Measurements from ENCODE around the gene PDE6A. TPM values are rescaled to one million over a fixed set of nuclear protein-coding genes. Genes with fewer than 3 reads are reported as not detected.

PDE6A gene
- total RNA-seq, 1 donor from 2014 or later = 0.14 TPM

GRCh38 chr5:149808264-149808982, 136.2 kb downstream of the PDE6A start:
- no peak overlapping the region for H3K27ac Mint-ChIP-seq (ENCODE audit: unreplicated experiment)
- H4K20me1 ChIP-seq (ENCODE audit: insufficient read depth, low read length) = no peaks in the 10 kb centered on the region
- no peak for FAIRE-seq

More at GRCh38 chr5:149808264-149808982, 136.2 kb downstream of the PDE6A start:
- Mint-ChIP-seq H3K9me3 (ENCODE audit: unreplicated experiment) (peaks cover 2% of the 10 kb centered on the region), H3K4me3 (ENCODE audit: unreplicated experiment) (no peak overlapping the region), H3K27me3 (ENCODE audit: low read depth, unreplicated experiment) (peaks cover 9% of the 10 kb centered on the region), H3K4me1 (ENCODE audit: low read depth, unreplicated experiment) (peaks cover 40% of the 10 kb centered on the region), H3K36me3 (ENCODE audit: low read depth, unreplicated experiment) (peaks cover 5% of the 10 kb centered on the region)
- no peak overlapping the region for H3K4me3 ChIP-seq (ENCODE audit: insufficient read depth, low read depth, low read length)
- H3K79me2 ChIP-seq (ENCODE audit: insufficient read depth, low read length) = no peaks in the 10 kb centered on the region
- no peaks in the 10 kb centered on the region for H3K9me3 ChIP-seq (ENCODE audit: insufficient read depth, low read depth, low read length)
- no peaks in the 10 kb centered on the region for H3K36me3 ChIP-seq (ENCODE audit: insufficient read depth, low read length)
- no peaks in the 10 kb centered on the region for H3K27me3 ChIP-seq (ENCODE audit: insufficient read depth, low read length)
- H3K27ac ChIP-seq (ENCODE audit: low read depth, low read length) = no peak overlapping the region
- H3K4me2 ChIP-seq (ENCODE audit: low read length) = no peak overlapping the region
- TF ChIP-seq EZH2 (IDR thresholded peaks at IDR 0.05; ENCODE audit: insufficient read depth, low read length) = no peak
- TF ChIP-seq, protein P1, sequence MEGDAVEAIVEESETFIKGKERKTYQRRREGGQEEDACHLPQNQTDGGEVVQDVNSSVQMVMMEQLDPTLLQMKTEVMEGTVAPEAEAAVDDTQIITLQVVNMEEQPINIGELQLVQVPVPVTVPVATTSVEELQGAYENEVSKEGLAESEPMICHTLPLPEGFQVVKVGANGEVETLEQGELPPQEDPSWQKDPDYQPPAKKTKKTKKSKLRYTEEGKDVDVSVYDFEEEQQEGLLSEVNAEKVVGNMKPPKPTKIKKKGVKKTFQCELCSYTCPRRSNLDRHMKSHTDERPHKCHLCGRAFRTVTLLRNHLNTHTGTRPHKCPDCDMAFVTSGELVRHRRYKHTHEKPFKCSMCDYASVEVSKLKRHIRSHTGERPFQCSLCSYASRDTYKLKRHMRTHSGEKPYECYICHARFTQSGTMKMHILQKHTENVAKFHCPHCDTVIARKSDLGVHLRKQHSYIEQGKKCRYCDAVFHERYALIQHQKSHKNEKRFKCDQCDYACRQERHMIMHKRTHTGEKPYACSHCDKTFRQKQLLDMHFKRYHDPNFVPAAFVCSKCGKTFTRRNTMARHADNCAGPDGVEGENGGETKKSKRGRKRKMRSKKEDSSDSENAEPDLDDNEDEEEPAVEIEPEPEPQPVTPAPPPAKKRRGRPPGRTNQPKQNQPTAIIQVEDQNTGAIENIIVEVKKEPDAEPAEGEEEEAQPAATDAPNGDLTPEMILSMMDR (IDR thresholded peaks at IDR 0.05; ENCODE audit: insufficient read depth, low read depth, low read length) = no peak
- no peak overlapping the region for H3K9ac ChIP-seq (ENCODE audit: low read length)
- no peak for DNase-seq (ENCODE audit: low read depth)
- no peak overlapping the region for H2AFZ ChIP-seq (ENCODE audit: low read depth, low read length)
- peaks cover 14% of the 10 kb centered on the region for H3K4me1 ChIP-seq (ENCODE audit: insufficient read depth, low read length)

Other genes starting within 250 kb of the PDE6A start
- 3.8 and 4.2 TPM in 2 replicates for gene PPARGC1B, start 214.5 kb downstream of the PDE6A start, total RNA-seq
- gene SLC26A2, start 16.0 kb upstream of the PDE6A start, total RNA-seq = 19.8 and 25.2 TPM in 2 replicates
- 5.5 and 6.2 TPM in 2 replicates for gene TIGD6, start 55.9 kb upstream of the PDE6A start, total RNA-seq
- gene HMGXB3, start 55.9 kb upstream of the PDE6A start, total RNA-seq = 58.1 and 58.6 TPM in 2 replicates
- gene CSF1R, start 141.8 kb upstream of the PDE6A start, total RNA-seq = 1.4 and 1.6 TPM in 2 replicates
- 78.8 and 96.6 TPM in 2 replicates for gene PDGFRB, start 211.1 kb upstream of the PDE6A start, total RNA-seq
- gene CDX1, start 222.0 kb upstream of the PDE6A start, total RNA-seq = 0.50 TPM in 1 of 2 replicates, not detected in the other
- gene SLC6A7, start 245.3 kb upstream of the PDE6A start, total RNA-seq = not detected in 2 replicates